Upper lobe of left lung (tissue), 6 donors: ENCODE data around the gene TBC1D16. TPM values are rescaled to one million over a fixed set of nuclear protein-coding genes. Genes with fewer than 3 reads are reported as not detected.

ENCODE experiments used
- ATAC-seq, 2 donors: fragments of 200-7000 bp; cut with Tn5 transposase; one replicate each; pipeline ENCODE4 v1.9.1; 2022; ENCODE audit warnings: mild to moderate bottlenecking in 2 of 2, moderate library complexity in 2 of 2; ENCODE audit not compliant: low FRiP score in 2 of 2
- DNase-seq, 2 donors: peaks; one replicate each; pipeline ENCODE4 v3.0.0-alpha.2; 2019 to 2020
- H3K27ac ChIP-seq, 4 donors: fragments of 200-600 bp; sonication (generic); one replicate each; pipeline ENCODE4 v1.5.1; 2016 to 2019
- H3K27me3 ChIP-seq, 4 donors: fragments of 200-600 bp; sonication (generic); one replicate each; pipeline ENCODE4 v1.5.1; 2017 to 2019
- H3K36me3 ChIP-seq, 4 donors: fragments of 200-600 bp; sonication (generic); one replicate each; pipeline ENCODE4 v1.5.1; 2016 to 2019
- H3K4me1 ChIP-seq, 4 donors: fragments of 200-600 bp; sonication (generic); one replicate each; pipeline ENCODE4 v1.5.1; 2018 to 2019
- H3K4me3 ChIP-seq, 4 donors: fragments of 200-600 bp; sonication (generic); one replicate each; pipeline ENCODE4 v1.5.1; 2017 to 2019; ENCODE audit warnings: mild to moderate bottlenecking in 2 of 4, moderate library complexity in 1 of 4
- H3K9me3 ChIP-seq, 4 donors: fragments of 200-600 bp; sonication (generic); one replicate each; pipeline ENCODE4 v1.5.1; 2018 to 2019
- EP300 ChIP-seq, 4 donors: sonication (generic); formaldehyde crosslinking; IDR thresholded peaks; one replicate each; pipeline ENCODE4 v1.5.1; 2017; ENCODE audit warnings: antibody characterized with exemption in 4 of 4, control low read depth in 2 of 4
- POLR2A ChIP-seq, 4 donors: fragments of 450-650 bp; IDR thresholded peaks; one replicate each; pipeline ENCODE4 v1.5.1; 2016 to 2017; ENCODE audit warnings: antibody characterized with exemption in 4 of 4, mild to moderate bottlenecking in 2 of 4
- POLR2AphosphoS5 ChIP-seq, 2 donors: sonication (generic); formaldehyde crosslinking; IDR thresholded peaks; one replicate each; pipeline ENCODE4 v1.5.1; 2017; ENCODE audit warnings: antibody characterized with exemption in 2 of 2
- WGBS, 2 donors: methylation state at CpG; one replicate each; pipeline ENCODE4 v1.1.5; 2017 to 2018; 5-methylcytosine and 5-hydroxymethylcytosine counted together
- total RNA-seq, 6 donors: library from RNA; depleted of rRNA in 4 of 6; stranded (reverse); fragments of >200 nt in 4 of 6; gene quantifications; one replicate each; pipeline versions ENCODE4 v1.1.0 to v1.2.1, GENCODE V29; 2016 to 2021
- TF ChIP-seq, protein P1 (sequence below), 6 experiments: fragments of 450-650 bp in 4 of 6; fragments of 200-600 bp in 2 of 6; sonication (generic) in 2 of 6; IDR thresholded peaks; one replicate each; pipeline ENCODE4 v1.5.1; 2016 to 2019; ENCODE audit warnings: antibody characterized with exemption in 6 of 6
- donor health status: DM: no; HTN: no; CAD: no; lungs with moderate emphysema.
- donor health status: DM: no; HTN: yes; CAD: no; lungs with severe emphysema.

TBC1D16 gene
- total RNA-seq, 6 donors from 2014 or later = 15.6 to 60.8 (median 24.1) TPM

DNA sequence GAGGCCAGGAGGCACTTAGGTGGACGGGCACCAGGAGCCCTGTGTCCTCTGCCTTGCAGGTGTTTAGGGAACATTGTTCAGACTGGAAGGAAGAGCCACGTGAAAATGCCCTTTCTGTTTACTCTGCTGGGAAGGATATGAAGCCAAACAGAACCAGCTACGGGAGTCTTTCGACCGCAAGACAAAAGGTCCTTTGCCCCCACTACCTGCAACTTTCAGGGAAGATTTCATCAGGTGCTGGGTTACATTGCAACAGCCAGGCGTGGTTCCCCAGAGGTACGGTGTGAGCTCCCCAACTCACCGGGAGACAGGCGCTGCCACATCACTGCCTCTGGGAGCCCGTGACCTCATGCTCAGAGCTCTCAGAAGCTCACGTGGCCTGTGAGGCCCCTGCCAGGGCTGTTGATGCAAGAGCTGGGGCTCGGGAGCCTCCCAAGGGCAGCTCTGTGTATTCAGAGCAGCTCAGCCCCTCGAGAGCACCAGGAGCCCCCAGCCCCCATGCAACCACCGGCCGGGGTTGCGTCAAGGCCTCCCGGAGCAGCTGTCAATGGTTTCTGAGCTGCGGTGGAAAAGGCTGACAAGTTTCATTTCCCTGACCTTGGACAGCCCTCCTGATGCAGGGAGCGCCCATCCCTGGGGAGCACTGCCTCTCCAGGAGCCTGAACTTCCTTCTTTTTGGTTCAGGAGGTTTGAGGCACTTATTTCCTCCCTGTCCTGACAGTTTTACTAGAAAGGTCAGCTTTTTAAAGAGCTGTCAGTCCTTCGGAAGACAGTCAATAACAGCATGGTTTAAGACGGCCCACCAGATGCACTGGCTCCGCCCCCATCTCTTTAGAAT lies 42.1 kb downstream of the TBC1D16 start:
- Histone ChIP-seq H3K9me3 (no peaks in the 10 kb centered on the region), H3K36me3 (no peaks in the 10 kb centered on the region), H3K4me3 (no peak overlapping the region), H3K4me1 (peaks cover 30 to 51% (median 35%) of the 10 kb centered on the region in 4 donors), H3K27ac (peak overlapping the region in 2 of 4 donors; percentile 52 to 58), H3K27me3 (no peaks in the 10 kb centered on the region)
- peak; percentile 56 to 73 for ATAC-seq
- 39 to 60% methylated on average over 6 to 21 of the region's 22 CpGs for WGBS, 2 donors
- peak; percentile 85 to 94 for DNase-seq
- TF ChIP-seq POLR2A (IDR thresholded peaks at IDR 0.05) = peak in 1 of 4 donors; percentile 6
- TF ChIP-seq EP300 (IDR thresholded peaks at IDR 0.05) = no peak
- no peak for TF ChIP-seq POLR2AphosphoS5 (IDR thresholded peaks at IDR 0.05)

- Histone ChIP-seq H3K27ac (peak overlapping the region in 2 of 4 donors; percentile 52 to 58), H3K27me3 (no peaks in the 10 kb centered on the region), H3K9me3 (no peaks in the 10 kb centered on the region), H3K4me1 (peaks cover 30 to 58% (median 35%) of the 10 kb centered on the region in 4 donors), H3K36me3 (no peaks in the 10 kb centered on the region), H3K4me3 (peak overlapping the region in 1 of 4 donors; percentile 36)
- 69 to 85% methylated on average over 7 to 10 of the region's 10 CpGs for WGBS, 2 donors
- ATAC-seq (no peak), DNase-seq (no peak)
- TF ChIP-seq, protein P1, sequence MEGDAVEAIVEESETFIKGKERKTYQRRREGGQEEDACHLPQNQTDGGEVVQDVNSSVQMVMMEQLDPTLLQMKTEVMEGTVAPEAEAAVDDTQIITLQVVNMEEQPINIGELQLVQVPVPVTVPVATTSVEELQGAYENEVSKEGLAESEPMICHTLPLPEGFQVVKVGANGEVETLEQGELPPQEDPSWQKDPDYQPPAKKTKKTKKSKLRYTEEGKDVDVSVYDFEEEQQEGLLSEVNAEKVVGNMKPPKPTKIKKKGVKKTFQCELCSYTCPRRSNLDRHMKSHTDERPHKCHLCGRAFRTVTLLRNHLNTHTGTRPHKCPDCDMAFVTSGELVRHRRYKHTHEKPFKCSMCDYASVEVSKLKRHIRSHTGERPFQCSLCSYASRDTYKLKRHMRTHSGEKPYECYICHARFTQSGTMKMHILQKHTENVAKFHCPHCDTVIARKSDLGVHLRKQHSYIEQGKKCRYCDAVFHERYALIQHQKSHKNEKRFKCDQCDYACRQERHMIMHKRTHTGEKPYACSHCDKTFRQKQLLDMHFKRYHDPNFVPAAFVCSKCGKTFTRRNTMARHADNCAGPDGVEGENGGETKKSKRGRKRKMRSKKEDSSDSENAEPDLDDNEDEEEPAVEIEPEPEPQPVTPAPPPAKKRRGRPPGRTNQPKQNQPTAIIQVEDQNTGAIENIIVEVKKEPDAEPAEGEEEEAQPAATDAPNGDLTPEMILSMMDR (IDR thresholded peaks at IDR 0.05) = no peak
- TF ChIP-seq EP300 (IDR thresholded peaks at IDR 0.05) (no peak), POLR2A (IDR thresholded peaks at IDR 0.05) (no peak), POLR2AphosphoS5 (IDR thresholded peaks at IDR 0.05) (no peak)
Measured at GRCh38 chr17:79992649-79993389, 42.9 kb downstream of the TBC1D16 start.

GRCh38 chr17:79991924-79992648 lies 43.6 kb downstream of the TBC1D16 start:
- Histone ChIP-seq H3K9me3 (no peaks in the 10 kb centered on the region), H3K27ac (peak overlapping the region in 2 of 4 donors; percentile 2 to 52), H3K4me1 (peaks cover 33 to 60% (median 38%) of the 10 kb centered on the region in 4 donors), H3K4me3 (peak overlapping the region in 3 of 4 donors; percentile 33 to 47 (median 36)), H3K27me3 (no peaks in the 10 kb centered on the region), H3K36me3 (no peaks in the 10 kb centered on the region)
- DNase-seq = peak in 1 of 2 donors; percentile 87
- TF ChIP-seq, protein P1 (IDR thresholded peaks at IDR 0.05) = peak in 1 of 6 experiments; percentile 7
- TF ChIP-seq EP300 (IDR thresholded peaks at IDR 0.05) (no peak), POLR2AphosphoS5 (IDR thresholded peaks at IDR 0.05) (no peak), POLR2A (IDR thresholded peaks at IDR 0.05) (no peak)
- 20 to 35% methylated on average over 18 to 36 of the region's 44 CpGs for WGBS, 2 donors
- ATAC-seq = peak; percentile 5 to 9

- Histone ChIP-seq H3K27ac (peak overlapping the region in 2 of 4 donors; percentile 2 to 52), H3K4me3 (peak overlapping the region in 3 of 4 donors; percentile 33 to 47 (median 36)), H3K4me1 (peaks cover 37 to 62% (median 40%) of the 10 kb centered on the region in 4 donors), H3K9me3 (no peaks in the 10 kb centered on the region), H3K36me3 (no peaks in the 10 kb centered on the region), H3K27me3 (no peaks in the 10 kb centered on the region)
- ATAC-seq (peak; percentile 74 to 75), DNase-seq (peak; percentile 87 to 90)
- TF ChIP-seq EP300 (IDR thresholded peaks at IDR 0.05) = no peak
- TF ChIP-seq, protein P1 (IDR thresholded peaks at IDR 0.05) = peak in 3 of 6 experiments; percentile 27 to 80 (median 38)
- 32 to 86% methylated on average over 9 to 30 of the region's 30 CpGs for WGBS, 2 donors
Measured at GRCh38 chr17:79991140-79991923, 44.3 kb downstream of the TBC1D16 start.
